ENCODE results near the gene MKRN2. TPM values are rescaled to one million over a fixed set of nuclear protein-coding genes. Genes with fewer than 3 reads are reported as not detected.

Gene MKRN2
- total RNA-seq, 3 donors from 2014 or later = 19.5 to 23.8 (median 20.2) TPM

GRCh38 chr3:12598890-12599289, 42.0 kb downstream of the MKRN2 start:
- H3K4me3 ChIP-seq = no peak overlapping the region
- DNase-seq = no peak
- H3K9me3 ChIP-seq = no peaks in the 10 kb centered on the region
- no peak for TF ChIP-seq CTCF (IDR thresholded peaks at IDR 0.05)
- no peaks in the 10 kb centered on the region for H3K4me1 ChIP-seq (ENCODE audit: low read depth)
- ATAC-seq = no peak
- no peaks in the 10 kb centered on the region for H3K36me3 ChIP-seq (ENCODE audit: low read depth)
- intact Hi-C loops (cut with DNase I, micrococcal nuclease) = no loop called here

- ATAC-seq (no peak), DNase-seq (no peak)
- no peaks in the 10 kb centered on the region for H3K36me3 ChIP-seq (ENCODE audit: low read depth)
- no peaks in the 10 kb centered on the region for H3K9me3 ChIP-seq
- no peak overlapping the region for H3K4me3 ChIP-seq
- no peak for TF ChIP-seq CTCF (IDR thresholded peaks at IDR 0.05)
- intact Hi-C loops (cut with DNase I, micrococcal nuclease) = no loop called here
- H3K4me1 ChIP-seq (ENCODE audit: low read depth) = no peaks in the 10 kb centered on the region
Measured at GRCh38 chr3:12601072-12601471, 44.2 kb downstream of the MKRN2 start.

GRCh38 chr3:12603969-12604368, 47.1 kb downstream of the MKRN2 start:
- no peak for DNase-seq
- H3K4me3 ChIP-seq = no peak overlapping the region
- H3K36me3 ChIP-seq (ENCODE audit: low read depth) = no peaks in the 10 kb centered on the region
- no peaks in the 10 kb centered on the region for H3K4me1 ChIP-seq (ENCODE audit: low read depth)
- no peak for TF ChIP-seq CTCF (IDR thresholded peaks at IDR 0.05)
- no peaks in the 10 kb centered on the region for H3K9me3 ChIP-seq
- no peak for ATAC-seq
- intact Hi-C loops (cut with DNase I, micrococcal nuclease) = no loop called here

- ATAC-seq (no peak), DNase-seq (no peak)
- intact Hi-C loops (cut with DNase I, micrococcal nuclease) = no loop called here
- no peaks in the 10 kb centered on the region for H3K4me1 ChIP-seq (ENCODE audit: low read depth)
- no peak for TF ChIP-seq CTCF (IDR thresholded peaks at IDR 0.05)
- no peak overlapping the region for H3K4me3 ChIP-seq
- no peaks in the 10 kb centered on the region for H3K9me3 ChIP-seq
- H3K36me3 ChIP-seq (ENCODE audit: low read depth) = no peaks in the 10 kb centered on the region
Measured at GRCh38 chr3:12608376-12608775, 51.5 kb downstream of the MKRN2 start.

GRCh38 chr3:12611117-12611516, 54.2 kb downstream of the MKRN2 start:
- H3K9me3 ChIP-seq = no peaks in the 10 kb centered on the region
- DNase-seq (no peak), ATAC-seq (no peak)
- intact Hi-C loops (cut with DNase I, micrococcal nuclease) = no loop called here
- no peak for TF ChIP-seq CTCF (IDR thresholded peaks at IDR 0.05)
- no peaks in the 10 kb centered on the region for H3K36me3 ChIP-seq (ENCODE audit: low read depth)
- H3K4me1 ChIP-seq (ENCODE audit: low read depth) = no peaks in the 10 kb centered on the region
- H3K4me3 ChIP-seq = no peak overlapping the region

GRCh38 chr3:12612514-12613226, 55.8 kb downstream of the MKRN2 start:
- intact Hi-C loops (cut with DNase I, micrococcal nuclease) = no loop called here
- no peaks in the 10 kb centered on the region for H3K4me1 ChIP-seq (ENCODE audit: low read depth)
- H3K9me3 ChIP-seq = no peaks in the 10 kb centered on the region
- ATAC-seq (no peak), DNase-seq (no peak)
- H3K4me3 ChIP-seq = no peak overlapping the region
- H3K36me3 ChIP-seq (ENCODE audit: low read depth) = no peaks in the 10 kb centered on the region
- TF ChIP-seq CTCF (IDR thresholded peaks at IDR 0.05) = no peak
